Left lung (tissue), 10 donors: ENCODE data around the gene BCL3. TPM values are rescaled to one million over a fixed set of nuclear protein-coding genes. Genes with fewer than 3 reads are reported as not detected.
A peak's percentile ranks its signal among the peaks of the same experiment; 100 is the strongest.

ENCODE experiments used
- ATAC-seq: fragments of 200-7000 bp; cut with Tn5 transposase; one replicate; pipeline ENCODE4 v1.9.1; 2020; ENCODE audit warnings: moderate library complexity
- DNase-seq, 4 donors: peaks; one replicate each; pipeline ENCODE4 v3.0.0-alpha.2; 2013 to 2020
- H3K27ac ChIP-seq, 2 donors: fragments of 200-600 bp; sonication (generic) in 1 of 2; one replicate each; pipeline versions ENCODE4 v1.5.0 to v1.8.0; 2020 to 2021
- H3K27me3 ChIP-seq, 2 donors: fragments of 200-600 bp; sonication (generic) in 1 of 2; one replicate each; pipeline versions ENCODE4 v1.5.0 to v1.8.0; 2020 to 2021
- H3K36me3 ChIP-seq, 2 donors: fragments of 200-600 bp; sonication (generic) in 1 of 2; one replicate each; pipeline versions ENCODE4 v1.5.0 to v1.8.0; 2020 to 2021
- H3K4me1 ChIP-seq, 2 donors: fragments of 200-600 bp; one replicate each; pipeline ENCODE4 v1.8.0; 2021
- H3K4me3 ChIP-seq, 2 donors: fragments of 200-600 bp; sonication (generic) in 1 of 2; one replicate each; pipeline versions ENCODE4 v1.5.0 to v1.8.0; 2020 to 2021; ENCODE audit warnings: mild to moderate bottlenecking in 1 of 2
- H3K9me3 ChIP-seq, 2 donors: fragments of 200-600 bp; sonication (generic) in 1 of 2; one replicate each; pipeline versions ENCODE4 v1.5.0 to v1.8.0; 2020 to 2021
- CTCF ChIP-seq, 2 donors: fragments of 200-600 bp; sonication (generic) in 1 of 2; IDR thresholded peaks; one replicate each; pipeline versions ENCODE4 v1.5.0 to v1.8.0; 2021; ENCODE audit warnings: antibody characterized with exemption in 2 of 2
- intact Hi-C, 2 donors: fragments of 100-400 bp; cut with DNase I; formaldehyde crosslinking; loops; one replicate each; pipeline versions ENCODE4 v1.11.2 to v1.14.2; 2022
- polyA plus RNA-seq, 6 donors: library from polyadenylated mRNA; unstranded; fragments of 120-200 nt; gene quantifications; one replicate each; pipeline ENCODE4 v1.2.1, GENCODE V29; 2013; ENCODE audit not compliant: insufficient read length in 6 of 6
- total RNA-seq, 2 donors: library from RNA; stranded (reverse); fragmentation: NEBNext Ultra II Directional; extraction: Animal tissue kit (Norgen Biotek cat#: 25700); gene quantifications; one replicate each; pipeline ENCODE4 v1.2.1, GENCODE V29; 2021
- donor health status: DM: no; HTN: yes; CAD: no.
- donor health status: DM: no; HTN: no; CAD: no.

Gene BCL3
- total and polyA plus RNA-seq, 8 donors: 7.3 to 79.9 (median 13.8) TPM

GRCh38 chr19:44757057-44757734 lies 8.7 kb downstream of the BCL3 start:
- intact Hi-C loops: no loop called here
- H3K27me3 ChIP-seq: no peaks in the 10 kb centered on the region
- peak overlapping the region; percentile 70 to 96 for H3K27ac ChIP-seq
- DNase-seq: peak in 2 of 4 donors; percentile 59 to 78
- H3K4me1 ChIP-seq: peaks cover 53 to 88% of the 10 kb centered on the region in 2 donors
- TF ChIP-seq CTCF (IDR thresholded peaks at IDR 0.05): no peak
- H3K4me3 ChIP-seq: peak overlapping the region; percentile 11 to 39
- H3K9me3 ChIP-seq: no peaks in the 10 kb centered on the region
- H3K36me3 ChIP-seq: peaks cover 3 to 77% of the 10 kb centered on the region in 2 donors
- ATAC-seq: no peak

GRCh38 chr19:44757735-44758505 lies 9.4 kb downstream of the BCL3 start:
- intact Hi-C loops: no loop called here
- DNase-seq (peak in 3 of 4 donors; percentile 65 to 88 (median 88)), ATAC-seq (peak; percentile 25)
- TF ChIP-seq CTCF (IDR thresholded peaks at IDR 0.05): no peak
- no peaks in the 10 kb centered on the region for H3K9me3 ChIP-seq
- no peaks in the 10 kb centered on the region for H3K27me3 ChIP-seq
- H3K4me1 ChIP-seq: peaks cover 45 to 87% of the 10 kb centered on the region in 2 donors
- peaks cover 3 to 70% of the 10 kb centered on the region in 2 donors for H3K36me3 ChIP-seq
- H3K4me3 ChIP-seq: peak overlapping the region; percentile 11 to 39
- H3K27ac ChIP-seq: peak overlapping the region; percentile 70 to 96

- intact Hi-C loops: no loop called here
- Histone ChIP-seq H3K4me1 (peaks cover 43 to 89% of the 10 kb centered on the region in 2 donors), H3K27me3 (no peaks in the 10 kb centered on the region), H3K4me3 (peak overlapping the region; percentile 11 to 39), H3K9me3 (no peaks in the 10 kb centered on the region), H3K36me3 (peaks cover 3 to 67% of the 10 kb centered on the region in 2 donors), H3K27ac (peak overlapping the region; percentile 70 to 96)
- ATAC-seq: no peak
- no peak for DNase-seq
- no peak for TF ChIP-seq CTCF (IDR thresholded peaks at IDR 0.05)
Measured at GRCh38 chr19:44758596-44758995, 10.1 kb downstream of the BCL3 start.

- ATAC-seq (no peak), DNase-seq (peak in 1 of 4 donors; percentile 47)
- H3K9me3 ChIP-seq: no peaks in the 10 kb centered on the region
- peaks cover 3 to 67% of the 10 kb centered on the region in 2 donors for H3K36me3 ChIP-seq
- no peaks in the 10 kb centered on the region for H3K27me3 ChIP-seq
- H3K27ac ChIP-seq: peak overlapping the region in 1 of 2 donors; percentile 96
- no peak for TF ChIP-seq CTCF (IDR thresholded peaks at IDR 0.05)
- intact Hi-C loops: no loop called here
- H3K4me3 ChIP-seq: no peak overlapping the region
- peaks cover 39 to 95% of the 10 kb centered on the region in 2 donors for H3K4me1 ChIP-seq
Measured at GRCh38 chr19:44759083-44759804, 10.7 kb downstream of the BCL3 start.
